WTC11 (cell line): ENCODE data around the gene ADAMTS18. TPM values are rescaled to one million over a fixed set of nuclear protein-coding genes. Genes with fewer than 3 reads are reported as not detected.

Experiments used
- ATAC-seq: fragments of 200-7000 bp; cut with Tn5 transposase; 2 replicates; pipeline ENCODE4 v1.10.0; 2021; ENCODE audit warnings: mild to moderate bottlenecking, moderate library complexity
- CTCF ChIA-PET: fragments of 300-600 bp; sonication (Branson Sonifier 250); formaldehyde crosslinking; loops from one replicate; lab custom pipeline; 2021; ENCODE audit warnings: antibody characterized with exemption; lab: Charles Lee
- POLR2A ChIA-PET: fragments of 350-600 bp; sonication (Branson Sonifier 250); formaldehyde crosslinking; loops from one replicate; lab custom pipeline; 2021; ENCODE audit warnings: antibody characterized with exemption; lab: Charles Lee
- DNase-seq: peaks from one replicate; pipeline ENCODE4 v3.0.0; 2021; ENCODE audit warnings: low spot score
- H3K27ac Mint-ChIP-seq: 2 replicates; pipeline ENCODE4 v1.8.0; 2021; ENCODE audit warnings: mixed read lengths
- H3K27me3 Mint-ChIP-seq: 2 replicates; pipeline ENCODE4 v1.8.0; 2021; ENCODE audit warnings: low read depth, mild to moderate bottlenecking, moderate library complexity, mixed read lengths
- H3K36me3 Mint-ChIP-seq: 2 replicates; pipeline ENCODE4 v1.8.0; 2021; ENCODE audit warnings: mixed read lengths
- H3K4me1 Mint-ChIP-seq: 2 replicates; pipeline ENCODE4 v1.8.0; 2022; ENCODE audit warnings: mixed read lengths
- H3K4me3 Mint-ChIP-seq: 2 replicates; pipeline ENCODE4 v1.8.0; 2021; ENCODE audit warnings: mild to moderate bottlenecking, moderate library complexity, mixed read lengths
- H3K9me3 Mint-ChIP-seq: 2 replicates; pipeline ENCODE4 v1.8.0; 2021; ENCODE audit warnings: mixed read lengths
- CREM ChIP-seq: sonication (generic); formaldehyde crosslinking; IDR thresholded peaks from 2 replicates; pipeline ENCODE4 v1.8.1; 2022; ENCODE audit warnings: mild to moderate bottlenecking, missing genetic modification reagents, moderate library complexity
- GRHL2 ChIP-seq: fragments of 250-450 bp; sonication (Bioruptor Pico); IDR thresholded peaks from 2 replicates; pipeline ENCODE4 v1.8.0; 2022; ENCODE audit warnings: mild to moderate bottlenecking, moderate library complexity; ENCODE audit not compliant: insufficient replicate concordance, severe bottlenecking
- HMGA2 ChIP-seq: fragments of 250-450 bp; sonication (Bioruptor Pico); IDR thresholded peaks from 2 replicates; pipeline ENCODE4 v1.4.0; 2021; ENCODE audit warnings: mild to moderate bottlenecking, moderate library complexity
- IRF2 ChIP-seq: sonication (generic); formaldehyde crosslinking; IDR thresholded peaks from 2 replicates; pipeline ENCODE4 v1.8.0; 2022; ENCODE audit warnings: low read depth, missing genetic modification reagents, borderline replicate concordance
- JAZF1 ChIP-seq: fragments of 250-450 bp; sonication (Bioruptor Pico); IDR thresholded peaks from 2 replicates; pipeline ENCODE4 v1.9.0; 2021; ENCODE audit warnings: moderate library complexity, mild to moderate bottlenecking, inconsistent platforms
- KAT7 ChIP-seq: sonication (generic); formaldehyde crosslinking; IDR thresholded peaks from 2 replicates; pipeline ENCODE4 v1.8.1; 2023; ENCODE audit warnings: missing genetic modification reagents, mild to moderate bottlenecking, borderline replicate concordance
- NFATC4 ChIP-seq: fragments of 250-450 bp; sonication (Bioruptor Pico); IDR thresholded peaks from 2 replicates; pipeline ENCODE4 v1.9.0; 2021; ENCODE audit warnings: mild to moderate bottlenecking
- NR3C1 ChIP-seq: sonication (generic); formaldehyde crosslinking; conservative IDR thresholded peaks from 2 replicates; pipeline ENCODE4 v1.8.1; 2023; ENCODE audit warnings: low read depth, mild to moderate bottlenecking, missing genetic modification reagents
- SMAD4 ChIP-seq: sonication (generic); formaldehyde crosslinking; IDR thresholded peaks from 2 replicates; pipeline ENCODE4 v1.8.0; 2022; ENCODE audit warnings: mild to moderate bottlenecking, missing genetic modification reagents
- TCF7 ChIP-seq: sonication (generic); formaldehyde crosslinking; IDR thresholded peaks from 2 replicates; pipeline ENCODE4 v1.8.0; 2022; ENCODE audit warnings: mild to moderate bottlenecking, low read depth, missing genetic modification reagents, moderate library complexity
- ZNF121 ChIP-seq: sonication (generic); formaldehyde crosslinking; IDR thresholded peaks from 2 replicates; pipeline ENCODE4 v1.8.0; 2023; ENCODE audit warnings: missing genetic modification reagents
- ZNF219 ChIP-seq: sonication (generic); formaldehyde crosslinking; IDR thresholded peaks from 2 replicates; pipeline ENCODE4 v1.8.0; 2023; ENCODE audit warnings: missing genetic modification reagents, mild to moderate bottlenecking, borderline replicate concordance
- ZNF263 ChIP-seq: sonication (generic); formaldehyde crosslinking; IDR thresholded peaks from 2 replicates; pipeline ENCODE4 v1.8.1; 2022; ENCODE audit warnings: low read depth, mild to moderate bottlenecking, moderate library complexity, missing genetic modification reagents
- ZNF317 ChIP-seq: sonication (generic); formaldehyde crosslinking; IDR thresholded peaks from 2 replicates; pipeline ENCODE4 v1.8.1; 2023; ENCODE audit warnings: low read depth, mild to moderate bottlenecking, moderate library complexity, missing genetic modification reagents, borderline replicate concordance
- total RNA-seq: library from RNA; stranded (reverse); gene quantifications from 3 replicates; pipeline ENCODE4 v1.2.3, GENCODE V29; 2021
- TF ChIP-seq, protein P1 (sequence below): fragments of 250-450 bp; sonication (Bioruptor Pico); IDR thresholded peaks from 2 replicates; pipeline ENCODE4 v2.1.2; 2022; ENCODE audit warnings: mild to moderate bottlenecking, moderate library complexity
- TF ChIP-seq, protein P2 (sequence below): sonication (generic); formaldehyde crosslinking; IDR thresholded peaks from 2 replicates; pipeline ENCODE4 v1.8.1; 2022; ENCODE audit warnings: low read depth, mild to moderate bottlenecking, moderate library complexity, missing genetic modification reagents, borderline replicate concordance
- TF ChIP-seq, protein P3 (sequence below): sonication (generic); formaldehyde crosslinking; IDR thresholded peaks from 2 replicates; pipeline ENCODE4 v1.8.0; 2022; ENCODE audit warnings: mild to moderate bottlenecking, missing genetic modification reagents
- TF ChIP-seq, protein P4 (sequence below): sonication (generic); formaldehyde crosslinking; IDR thresholded peaks from 2 replicates; pipeline ENCODE4 v1.8.1; 2022; ENCODE audit warnings: mild to moderate bottlenecking, moderate library complexity, missing genetic modification reagents
- TF ChIP-seq, protein P5 (sequence below): sonication (generic); formaldehyde crosslinking; IDR thresholded peaks from 2 replicates; pipeline ENCODE4 v1.8.1; 2023; ENCODE audit warnings: mild to moderate bottlenecking, missing genetic modification reagents, moderate library complexity
- TF ChIP-seq, protein P6 (sequence below): sonication (generic); formaldehyde crosslinking; conservative IDR thresholded peaks from 2 replicates; pipeline ENCODE4 v1.8.1; 2023; ENCODE audit warnings: mild to moderate bottlenecking, low read depth, missing genetic modification reagents, moderate library complexity

The ADAMTS18 gene
- total RNA-seq, 1 experiment from 2014 or later: 0.17 TPM

DNA sequence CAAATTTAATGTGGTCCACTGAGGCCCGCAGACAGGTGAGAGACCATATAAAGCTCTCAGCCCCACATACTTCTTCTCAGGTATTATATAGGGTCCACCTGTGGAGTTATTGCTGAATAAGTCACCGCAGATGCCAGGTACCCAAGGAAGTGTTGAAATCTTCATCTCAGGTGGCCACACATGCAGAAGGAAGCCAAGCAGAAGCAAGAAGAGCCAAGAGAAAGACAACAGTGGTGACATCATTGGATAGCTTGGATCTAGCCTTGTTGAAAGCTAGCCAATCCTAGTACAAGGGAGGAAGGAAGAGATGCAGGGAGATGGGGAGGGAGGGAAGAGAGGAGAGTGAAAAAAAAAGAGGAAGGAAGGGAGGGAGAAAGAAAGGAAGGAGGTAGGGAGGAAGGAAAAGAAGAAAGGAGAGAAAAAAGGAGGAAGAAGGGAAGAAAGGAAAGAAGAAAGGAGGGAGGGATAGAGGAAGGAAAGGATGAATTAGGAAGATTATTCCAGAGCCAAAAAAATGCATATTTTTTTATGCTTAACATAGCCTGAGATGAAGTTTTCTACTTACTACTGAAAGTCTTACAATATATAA, 12.5 kb downstream of the ADAMTS18 start (continued):
- no peak for TF ChIP-seq HMGA2 (CRISPR knock-in tag)
- no peak for TF ChIP-seq GRHL2
- no peak for TF ChIP-seq CREM
- no peak for TF ChIP-seq KAT7 (CRISPR knock-in tag)
- no peak for TF ChIP-seq TCF7
- TF ChIP-seq JAZF1 (CRISPR knock-in tag): no peak
- no peak for TF ChIP-seq NFATC4 (CRISPR knock-in tag)
- TF ChIP-seq ZNF263 (CRISPR knock-in tag): no peak
- TF ChIP-seq, protein P1, sequence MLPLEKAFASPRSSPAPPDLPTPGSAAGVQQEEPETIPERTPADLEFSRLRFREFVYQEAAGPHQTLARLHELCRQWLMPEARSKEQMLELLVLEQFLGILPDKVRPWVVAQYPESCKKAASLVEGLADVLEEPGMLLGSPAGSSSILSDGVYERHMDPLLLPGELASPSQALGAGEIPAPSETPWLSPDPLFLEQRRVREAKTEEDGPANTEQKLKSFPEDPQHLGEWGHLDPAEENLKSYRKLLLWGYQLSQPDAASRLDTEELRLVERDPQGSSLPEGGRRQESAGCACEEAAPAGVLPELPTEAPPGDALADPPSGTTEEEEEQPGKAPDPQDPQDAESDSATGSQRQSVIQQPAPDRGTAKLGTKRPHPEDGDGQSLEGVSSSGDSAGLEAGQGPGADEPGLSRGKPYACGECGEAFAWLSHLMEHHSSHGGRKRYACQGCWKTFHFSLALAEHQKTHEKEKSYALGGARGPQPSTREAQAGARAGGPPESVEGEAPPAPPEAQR: no peak

DNA sequence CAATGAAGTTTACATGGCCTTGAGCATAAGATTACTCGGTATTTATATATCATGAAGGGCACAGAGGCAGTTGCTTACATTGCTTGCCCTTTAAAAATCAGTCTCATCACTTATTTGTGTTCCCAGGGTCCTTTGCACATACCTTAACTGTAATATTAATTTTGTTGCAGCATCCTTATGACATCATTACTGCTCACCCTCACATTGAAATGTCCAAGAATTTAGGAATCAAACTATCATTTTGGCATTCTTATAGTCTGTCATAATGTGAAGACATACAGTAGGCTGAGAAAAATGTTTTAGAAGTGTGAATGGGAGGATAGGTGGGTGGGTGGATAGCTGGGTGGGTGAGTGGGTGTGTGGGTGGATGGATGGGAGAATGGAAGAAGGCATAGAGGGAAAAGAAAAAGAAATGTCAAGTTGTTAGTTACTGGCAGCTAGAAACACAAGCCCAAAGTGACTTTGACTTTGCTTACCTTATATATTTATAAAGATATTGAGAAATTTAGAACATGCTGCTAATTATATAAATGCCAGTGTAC, 17.8 kb downstream of the ADAMTS18 start:
- Mint-ChIP-seq H3K9me3 (no peaks in the 10 kb centered on the region), H3K4me1 (0 out of 2 replicates have a peak, but pooled peaks cover 8% of the 10 kb centered on the region), H3K4me3 (no peak overlapping the region), H3K36me3 (no peaks in the 10 kb centered on the region), H3K27ac (no peak overlapping the region)
- CTCF ChIA-PET: interaction anchor here (1.3 to 2.3 kb wide), 3 partner anchors 18 to 166 kb away, joined by 3 to 4 read pairs (median 3); partner anchors contain the start of gene ADAMTS18
- DNase-seq (no peak), ATAC-seq (no peak)
- POLR2A ChIA-PET: no interaction called here
- TF ChIP-seq, protein P2, sequence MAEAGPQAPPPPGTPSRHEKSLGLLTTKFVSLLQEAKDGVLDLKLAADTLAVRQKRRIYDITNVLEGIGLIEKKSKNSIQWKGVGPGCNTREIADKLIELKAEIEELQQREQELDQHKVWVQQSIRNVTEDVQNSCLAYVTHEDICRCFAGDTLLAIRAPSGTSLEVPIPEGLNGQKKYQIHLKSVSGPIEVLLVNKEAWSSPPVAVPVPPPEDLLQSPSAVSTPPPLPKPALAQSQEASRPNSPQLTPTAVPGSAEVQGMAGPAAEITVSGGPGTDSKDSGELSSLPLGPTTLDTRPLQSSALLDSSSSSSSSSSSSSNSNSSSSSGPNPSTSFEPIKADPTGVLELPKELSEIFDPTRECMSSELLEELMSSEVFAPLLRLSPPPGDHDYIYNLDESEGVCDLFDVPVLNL: no peak
- TF ChIP-seq ZNF121 (CRISPR knock-in tag): no peak
- TF ChIP-seq, all 79 proteins: peak for 0
- H3K27me3 Mint-ChIP-seq: no peaks in the 10 kb centered on the region

DNA sequence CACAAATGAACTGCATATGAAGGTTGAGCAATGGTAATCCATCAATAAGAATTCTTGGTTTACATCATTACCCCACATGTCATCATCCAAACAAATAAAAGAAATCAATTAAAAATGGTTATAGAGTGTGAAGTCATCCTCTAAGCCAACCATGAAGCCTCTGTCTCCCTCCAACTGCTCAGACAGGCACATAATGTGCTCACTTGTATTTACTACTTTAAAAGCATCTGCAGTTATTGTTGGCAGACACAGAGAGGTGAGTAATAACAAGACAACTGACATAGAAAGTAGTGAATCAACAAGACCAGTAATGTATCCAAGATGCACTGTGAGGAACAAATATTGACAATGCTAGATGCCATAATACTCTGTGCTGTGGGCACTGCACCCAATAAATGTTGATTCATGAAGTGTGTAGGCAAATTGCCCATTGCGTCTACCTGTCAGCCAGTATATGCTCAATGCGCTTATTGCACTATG, 20.0 kb downstream of the ADAMTS18 start:
- no peaks in the 10 kb centered on the region for H3K9me3 Mint-ChIP-seq
- H3K27ac Mint-ChIP-seq: no peak overlapping the region
- DNase-seq: no peak
- H3K27me3 Mint-ChIP-seq: no peaks in the 10 kb centered on the region
- ChIA-PET CTCF (no interaction called here), POLR2A (no interaction called here)
- TF ChIP-seq IRF2 (CRISPR knock-in tag) (no peak), SMAD4 (CRISPR knock-in tag) (no peak), ZNF219 (CRISPR knock-in tag) (no peak)
- TF ChIP-seq, protein P2: no peak
- H3K4me1 Mint-ChIP-seq: 0 out of 2 replicates have a peak, but pooled peaks cover 8% of the 10 kb centered on the region
- H3K36me3 Mint-ChIP-seq: no peaks in the 10 kb centered on the region
- H3K4me3 Mint-ChIP-seq: no peak overlapping the region
- no peak for ATAC-seq

DNA sequence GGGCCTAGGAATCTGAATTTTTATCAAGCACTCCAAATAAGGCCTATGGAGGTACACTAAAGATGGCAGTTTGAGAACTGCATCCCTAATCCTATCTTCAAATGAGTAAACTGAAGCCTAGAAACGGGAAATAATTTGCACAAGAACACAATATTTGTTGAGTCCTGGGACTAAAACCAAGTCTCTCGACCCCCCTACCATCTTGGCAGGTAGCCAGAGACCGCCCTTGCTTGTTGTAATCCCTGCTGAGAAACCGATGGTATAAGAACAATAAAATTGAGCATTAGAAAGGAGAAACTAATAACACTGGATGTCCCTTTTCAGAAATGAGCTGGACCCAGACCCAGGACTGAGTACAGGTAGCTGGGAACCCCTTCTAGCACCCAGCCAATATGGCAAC, 24.4 kb downstream of the ADAMTS18 start:
- DNase-seq: no peak
- Mint-ChIP-seq H3K9me3 (peaks cover 16% of the 10 kb centered on the region), H3K4me3 (no peak overlapping the region), H3K36me3 (no peaks in the 10 kb centered on the region; the same call in 1 of the 2 replicates), H3K27me3 (no peaks in the 10 kb centered on the region), H3K27ac (no peak overlapping the region), H3K4me1 (no peaks in the 10 kb centered on the region)
- CTCF ChIA-PET: no interaction called here
- POLR2A ChIA-PET: no interaction called here
- ATAC-seq: no peak
- TF ChIP-seq, protein P3, sequence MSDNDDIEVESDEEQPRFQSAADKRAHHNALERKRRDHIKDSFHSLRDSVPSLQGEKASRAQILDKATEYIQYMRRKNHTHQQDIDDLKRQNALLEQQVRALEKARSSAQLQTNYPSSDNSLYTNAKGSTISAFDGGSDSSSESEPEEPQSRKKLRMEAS (CRISPR knock-in tag): no peak
- TF ChIP-seq NR3C1 (CRISPR knock-in tag): no peak
- TF ChIP-seq ZNF317 (CRISPR knock-in tag): no peak
- TF ChIP-seq, protein P4, sequence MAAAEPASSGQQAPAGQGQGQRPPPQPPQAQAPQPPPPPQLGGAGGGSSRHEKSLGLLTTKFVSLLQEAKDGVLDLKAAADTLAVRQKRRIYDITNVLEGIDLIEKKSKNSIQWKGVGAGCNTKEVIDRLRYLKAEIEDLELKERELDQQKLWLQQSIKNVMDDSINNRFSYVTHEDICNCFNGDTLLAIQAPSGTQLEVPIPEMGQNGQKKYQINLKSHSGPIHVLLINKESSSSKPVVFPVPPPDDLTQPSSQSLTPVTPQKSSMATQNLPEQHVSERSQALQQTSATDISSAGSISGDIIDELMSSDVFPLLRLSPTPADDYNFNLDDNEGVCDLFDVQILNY (CRISPR knock-in tag): no peak
- TF ChIP-seq, protein P5, sequence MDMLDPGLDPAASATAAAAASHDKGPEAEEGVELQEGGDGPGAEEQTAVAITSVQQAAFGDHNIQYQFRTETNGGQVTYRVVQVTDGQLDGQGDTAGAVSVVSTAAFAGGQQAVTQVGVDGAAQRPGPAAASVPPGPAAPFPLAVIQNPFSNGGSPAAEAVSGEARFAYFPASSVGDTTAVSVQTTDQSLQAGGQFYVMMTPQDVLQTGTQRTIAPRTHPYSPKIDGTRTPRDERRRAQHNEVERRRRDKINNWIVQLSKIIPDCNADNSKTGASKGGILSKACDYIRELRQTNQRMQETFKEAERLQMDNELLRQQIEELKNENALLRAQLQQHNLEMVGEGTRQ: no peak
- TF ChIP-seq, protein P6, sequence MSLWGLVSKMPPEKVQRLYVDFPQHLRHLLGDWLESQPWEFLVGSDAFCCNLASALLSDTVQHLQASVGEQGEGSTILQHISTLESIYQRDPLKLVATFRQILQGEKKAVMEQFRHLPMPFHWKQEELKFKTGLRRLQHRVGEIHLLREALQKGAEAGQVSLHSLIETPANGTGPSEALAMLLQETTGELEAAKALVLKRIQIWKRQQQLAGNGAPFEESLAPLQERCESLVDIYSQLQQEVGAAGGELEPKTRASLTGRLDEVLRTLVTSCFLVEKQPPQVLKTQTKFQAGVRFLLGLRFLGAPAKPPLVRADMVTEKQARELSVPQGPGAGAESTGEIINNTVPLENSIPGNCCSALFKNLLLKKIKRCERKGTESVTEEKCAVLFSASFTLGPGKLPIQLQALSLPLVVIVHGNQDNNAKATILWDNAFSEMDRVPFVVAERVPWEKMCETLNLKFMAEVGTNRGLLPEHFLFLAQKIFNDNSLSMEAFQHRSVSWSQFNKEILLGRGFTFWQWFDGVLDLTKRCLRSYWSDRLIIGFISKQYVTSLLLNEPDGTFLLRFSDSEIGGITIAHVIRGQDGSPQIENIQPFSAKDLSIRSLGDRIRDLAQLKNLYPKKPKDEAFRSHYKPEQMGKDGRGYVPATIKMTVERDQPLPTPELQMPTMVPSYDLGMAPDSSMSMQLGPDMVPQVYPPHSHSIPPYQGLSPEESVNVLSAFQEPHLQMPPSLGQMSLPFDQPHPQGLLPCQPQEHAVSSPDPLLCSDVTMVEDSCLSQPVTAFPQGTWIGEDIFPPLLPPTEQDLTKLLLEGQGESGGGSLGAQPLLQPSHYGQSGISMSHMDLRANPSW (CRISPR knock-in tag): no peak
